Skeletal muscle cell (primary cell): ENCODE results near the gene POLA2.

Source experiments
- DNase-seq: peaks from one replicate; pipeline ENCODE4 v3.0.0-alpha.2; 2010; ENCODE audit warnings: low read depth
- H3K4me3 ChIP-seq: 2 replicates; pipeline ENCODE4 v1.5.1; 2011; ENCODE audit warnings: low read depth, mild to moderate bottlenecking, control low read depth, low read length, moderate library complexity

The POLA2 gene, protein sequence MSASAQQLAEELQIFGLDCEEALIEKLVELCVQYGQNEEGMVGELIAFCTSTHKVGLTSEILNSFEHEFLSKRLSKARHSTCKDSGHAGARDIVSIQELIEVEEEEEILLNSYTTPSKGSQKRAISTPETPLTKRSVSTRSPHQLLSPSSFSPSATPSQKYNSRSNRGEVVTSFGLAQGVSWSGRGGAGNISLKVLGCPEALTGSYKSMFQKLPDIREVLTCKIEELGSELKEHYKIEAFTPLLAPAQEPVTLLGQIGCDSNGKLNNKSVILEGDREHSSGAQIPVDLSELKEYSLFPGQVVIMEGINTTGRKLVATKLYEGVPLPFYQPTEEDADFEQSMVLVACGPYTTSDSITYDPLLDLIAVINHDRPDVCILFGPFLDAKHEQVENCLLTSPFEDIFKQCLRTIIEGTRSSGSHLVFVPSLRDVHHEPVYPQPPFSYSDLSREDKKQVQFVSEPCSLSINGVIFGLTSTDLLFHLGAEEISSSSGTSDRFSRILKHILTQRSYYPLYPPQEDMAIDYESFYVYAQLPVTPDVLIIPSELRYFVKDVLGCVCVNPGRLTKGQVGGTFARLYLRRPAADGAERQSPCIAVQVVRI

DNA sequence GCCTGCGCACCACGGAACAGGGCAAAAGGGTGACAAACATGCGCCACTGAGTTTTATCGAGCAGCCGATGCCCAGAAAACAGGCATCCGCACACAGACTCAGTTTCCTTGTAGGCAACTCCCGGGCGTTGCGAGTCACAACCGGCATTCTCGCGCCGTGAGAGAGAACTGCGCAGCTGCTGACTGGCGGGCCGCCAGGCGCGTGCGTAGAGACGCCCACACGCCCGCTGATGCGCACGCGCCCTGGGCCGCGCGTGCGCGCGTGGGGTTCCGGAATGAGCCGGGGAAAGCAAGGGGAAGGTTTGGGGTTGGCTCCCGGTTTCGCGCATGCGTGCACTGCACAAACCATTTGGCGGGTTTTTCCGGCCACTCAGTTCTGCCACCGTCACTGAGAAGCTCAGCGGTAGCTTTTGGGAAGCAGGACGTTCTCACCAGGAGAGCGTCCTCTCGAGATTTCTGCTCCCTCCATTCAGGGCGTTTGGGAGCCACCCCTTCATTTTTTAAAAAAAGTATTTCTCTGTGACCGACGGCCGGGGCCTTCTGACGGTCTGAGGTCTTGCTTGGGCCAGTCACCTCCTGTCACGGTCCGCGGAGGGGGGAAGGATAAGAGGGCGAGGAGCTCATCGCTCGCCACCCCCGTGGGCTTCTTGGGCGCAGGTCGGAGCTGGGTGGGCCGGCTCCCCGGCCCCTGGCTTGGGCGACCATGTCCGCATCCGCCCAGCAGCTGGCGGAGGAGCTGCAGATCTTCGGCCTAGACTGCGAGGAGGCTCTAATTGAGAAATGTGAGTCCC lies at the start of gene POLA2:
Gene POLA2 (plus strand): TSS at position 372 of the 790 bp plus-strand sequence. CDS start 331 bp downstream, at position 703.
- peak within 1 kb of the TSS; percentile 91 for H3K4me3 ChIP-seq
- DNase-seq = peak; percentile 80

DNA sequence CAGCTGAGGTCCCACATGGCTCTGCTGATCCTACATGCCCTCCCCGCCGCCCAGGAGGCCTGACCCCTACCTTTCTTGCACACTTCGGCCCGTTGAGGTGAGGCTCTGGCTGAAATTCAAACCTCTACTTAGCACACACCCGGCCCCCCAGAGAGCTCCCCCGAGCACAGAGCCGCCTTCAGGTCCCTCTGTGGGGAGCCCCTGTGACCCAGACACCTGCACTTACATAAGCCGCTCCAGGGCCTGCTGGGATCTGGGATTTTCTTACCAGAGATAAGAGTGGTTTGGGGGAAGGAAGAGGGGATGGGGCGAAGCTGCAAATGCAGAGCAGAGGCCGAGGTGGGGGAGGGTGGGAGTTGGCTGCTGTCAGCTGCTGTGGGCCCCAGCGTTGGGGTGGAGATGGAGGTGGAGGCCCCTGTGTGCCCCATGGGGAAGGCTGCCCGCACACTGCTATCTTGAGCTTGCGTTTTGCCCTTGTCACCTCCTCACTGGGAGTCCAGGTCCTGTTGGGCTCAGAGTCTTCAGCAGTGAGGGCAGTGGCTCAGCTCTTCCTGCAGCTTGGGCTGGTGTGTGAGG lies 49.4 kb upstream of the POLA2 start:
- no peak for DNase-seq
- H3K4me3 ChIP-seq = no peak overlapping the region

DNA sequence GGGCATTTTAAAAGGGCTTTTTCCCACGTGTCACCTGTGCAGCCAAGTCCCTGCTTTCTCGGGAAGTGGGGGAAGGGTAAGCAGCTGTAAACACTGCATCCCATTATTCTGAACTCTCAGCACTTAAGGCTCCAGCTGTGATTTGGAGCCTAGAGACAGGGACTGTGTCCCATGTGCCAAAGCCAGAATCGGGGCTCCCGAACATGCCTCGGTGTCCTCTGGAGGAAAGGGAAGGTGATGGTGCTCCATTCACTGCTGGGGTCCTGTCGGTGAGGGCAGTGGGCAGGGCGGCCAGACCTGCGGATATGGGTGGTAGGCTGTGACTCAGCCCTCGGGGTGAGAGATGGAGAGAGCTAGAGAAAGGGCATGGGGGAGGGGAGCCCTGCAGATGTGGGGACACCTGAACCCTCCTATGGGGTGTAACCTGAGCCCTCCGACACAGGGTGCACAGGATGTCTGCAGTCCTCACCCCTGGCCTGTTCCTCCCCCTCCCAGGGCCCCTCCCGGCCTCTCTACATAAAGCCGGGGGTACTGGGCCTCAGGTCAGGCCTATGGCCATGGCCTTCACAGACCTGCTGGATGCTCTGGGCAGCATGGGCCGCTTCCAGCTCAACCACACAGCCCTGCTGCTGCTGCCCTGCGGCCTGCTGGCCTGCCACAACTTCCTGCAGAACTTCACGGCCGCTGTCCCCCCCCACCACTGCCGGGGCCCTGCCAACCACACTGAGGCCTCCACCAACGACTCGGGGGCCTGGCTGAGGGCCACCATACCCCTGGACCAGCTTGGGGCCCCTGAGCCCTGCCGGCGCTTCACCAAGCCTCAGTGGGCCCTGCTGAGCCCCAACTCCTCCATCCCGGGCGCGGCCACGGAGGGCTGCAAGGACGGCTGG lies 48.2 kb upstream of the POLA2 start:
- H3K4me3 ChIP-seq = no peak overlapping the region
- DNase-seq = no peak

DNA sequence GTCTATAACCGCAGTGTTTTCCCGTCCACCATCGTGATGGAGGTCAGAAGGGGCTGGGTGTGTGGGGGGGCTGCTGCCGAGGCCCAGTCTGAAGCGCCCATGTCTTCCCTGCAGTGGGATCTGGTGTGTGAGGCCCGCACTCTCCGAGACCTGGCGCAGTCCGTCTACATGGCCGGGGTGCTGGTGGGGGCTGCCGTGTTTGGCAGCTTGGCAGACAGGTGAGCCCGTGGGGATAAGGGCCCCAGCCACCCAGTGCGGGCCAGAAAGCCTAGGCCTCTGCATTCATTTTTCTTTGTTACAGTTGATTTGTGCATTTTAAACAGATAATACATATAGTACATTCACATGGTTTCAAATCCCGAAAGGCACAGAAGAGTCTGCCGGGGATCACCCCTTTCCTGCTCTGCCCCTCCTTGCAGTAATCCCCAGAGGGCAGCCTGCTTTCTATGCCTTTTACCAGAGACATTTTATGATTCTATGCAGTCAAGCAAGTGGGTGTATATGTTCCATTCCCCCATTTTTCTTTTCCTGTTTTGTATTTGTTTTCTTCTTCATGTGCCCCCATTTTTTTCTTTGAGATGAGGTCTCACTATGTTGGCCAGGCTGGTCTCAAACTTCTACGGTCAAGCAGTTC lies 47.4 kb upstream of the POLA2 start:
- no peak overlapping the region for H3K4me3 ChIP-seq
- DNase-seq = no peak

DNA sequence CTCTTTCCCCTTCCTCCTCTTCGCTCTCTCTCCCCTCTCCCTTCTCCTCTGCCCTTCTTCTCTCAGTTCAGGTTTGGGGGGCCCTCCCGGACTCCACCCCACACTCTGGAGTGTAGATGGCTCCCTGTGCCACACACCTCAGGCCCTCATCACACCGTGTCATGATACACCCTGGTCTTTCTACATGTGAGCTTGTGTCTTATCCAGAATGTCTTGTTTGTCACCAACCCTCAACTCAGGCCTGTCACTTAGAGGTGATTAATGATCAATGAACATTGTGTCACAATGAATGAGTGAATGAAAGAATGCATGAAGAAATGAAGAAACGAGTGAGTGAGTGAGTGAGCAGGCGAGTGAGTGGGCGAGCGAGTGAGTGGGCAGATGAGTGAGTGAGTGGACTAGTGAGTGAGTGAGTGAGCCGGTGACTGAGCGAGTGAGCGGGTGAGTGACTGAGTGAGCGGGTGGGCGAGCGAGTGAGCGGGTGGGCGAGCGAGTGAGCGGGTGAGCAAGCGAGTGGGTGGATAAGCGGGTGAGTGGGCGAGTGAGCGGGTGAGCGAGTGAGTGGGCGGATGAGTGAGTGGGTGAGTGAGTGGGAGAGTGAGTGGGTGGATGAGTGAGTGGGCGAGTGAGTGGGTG lies 46.2 kb upstream of the POLA2 start:
- no peak for DNase-seq
- no peak overlapping the region for H3K4me3 ChIP-seq

DNA sequence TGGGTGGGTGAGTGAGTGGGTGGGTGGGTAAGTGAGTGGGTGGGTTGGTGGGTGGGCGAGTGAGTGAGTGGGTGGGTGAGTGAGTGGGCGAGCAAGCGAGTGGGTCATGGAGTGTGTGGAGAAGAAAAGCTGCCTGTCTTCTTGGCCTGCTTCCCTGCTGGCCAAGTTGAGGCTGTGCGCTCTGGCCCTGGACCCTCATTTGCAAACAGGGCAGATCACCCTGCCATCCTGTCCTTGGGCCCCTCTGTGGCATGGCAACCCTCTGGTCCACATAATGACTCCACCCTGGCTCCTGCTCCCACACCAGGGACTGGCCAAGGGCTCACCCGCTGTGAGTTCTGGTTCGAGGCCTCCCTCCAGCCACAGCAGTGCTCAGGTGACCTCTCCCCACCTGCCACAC lies 44.9 kb upstream of the POLA2 start:
- DNase-seq = no peak
- no peak overlapping the region for H3K4me3 ChIP-seq

DNA sequence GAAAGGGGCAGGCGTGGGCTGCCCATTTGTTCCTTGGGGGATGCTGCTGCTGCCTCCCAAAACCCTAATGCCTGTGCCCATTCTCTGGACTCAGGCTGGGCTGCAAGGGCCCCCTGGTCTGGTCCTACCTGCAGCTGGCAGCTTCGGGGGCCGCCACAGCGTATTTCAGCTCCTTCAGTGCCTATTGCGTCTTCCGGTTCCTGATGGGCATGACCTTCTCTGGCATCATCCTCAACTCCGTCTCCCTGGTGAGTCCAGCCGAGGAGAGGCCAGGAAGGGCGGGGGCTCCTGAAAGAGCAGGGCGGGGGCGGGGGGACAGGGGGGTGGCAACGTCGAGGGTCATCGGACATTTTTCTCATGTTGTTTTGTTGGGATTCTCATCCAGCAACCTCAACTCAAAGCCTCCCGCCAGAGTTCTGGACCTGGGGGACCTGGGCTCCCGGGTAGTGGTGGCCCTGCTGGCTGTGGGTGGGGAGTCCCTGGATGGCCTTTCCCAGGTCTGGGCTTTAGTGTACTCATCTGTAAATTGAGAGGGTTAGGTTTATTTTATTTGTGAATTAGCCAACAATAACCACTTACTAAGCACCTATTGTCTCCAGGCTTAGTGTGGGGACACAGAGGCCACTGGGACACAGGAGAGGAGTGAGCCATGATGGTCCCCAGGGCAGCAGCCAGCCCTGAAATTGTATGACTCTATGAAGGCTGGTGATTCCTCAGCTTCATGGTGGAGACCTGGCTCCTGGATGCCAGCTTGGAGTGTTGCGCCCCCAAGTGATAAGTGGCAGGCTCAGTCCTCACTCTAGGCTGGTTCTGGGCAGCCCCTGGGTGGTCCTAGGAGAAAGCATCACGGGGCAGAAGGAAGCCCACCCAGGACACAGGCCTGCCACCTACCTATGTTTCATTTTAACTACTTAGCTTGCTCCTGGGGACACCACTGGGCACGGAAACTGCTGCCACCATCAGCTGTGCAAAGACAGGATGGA lies 44.0 kb upstream of the POLA2 start:
- H3K4me3 ChIP-seq = no peak overlapping the region
- DNase-seq = no peak

DNA sequence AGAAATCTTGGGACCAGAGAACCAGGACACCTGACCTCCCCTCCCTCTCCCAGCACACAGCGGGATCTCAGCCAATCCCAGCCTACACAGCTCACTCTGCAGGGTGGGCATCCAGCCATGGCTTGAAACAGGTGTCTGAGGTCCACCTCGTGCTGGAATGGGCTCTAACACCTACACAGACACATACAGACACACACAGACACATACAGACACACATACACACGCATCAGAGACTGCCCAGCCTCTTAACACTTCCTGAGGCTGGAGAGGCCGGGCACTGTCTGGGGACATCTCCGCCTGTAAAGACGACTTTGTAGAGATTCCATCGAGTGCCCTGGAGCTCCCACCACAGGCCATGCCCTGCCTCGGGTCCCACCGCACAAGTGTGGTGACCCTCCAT lies 43.3 kb upstream of the POLA2 start:
- DNase-seq = no peak
- H3K4me3 ChIP-seq = no peak overlapping the region

DNA sequence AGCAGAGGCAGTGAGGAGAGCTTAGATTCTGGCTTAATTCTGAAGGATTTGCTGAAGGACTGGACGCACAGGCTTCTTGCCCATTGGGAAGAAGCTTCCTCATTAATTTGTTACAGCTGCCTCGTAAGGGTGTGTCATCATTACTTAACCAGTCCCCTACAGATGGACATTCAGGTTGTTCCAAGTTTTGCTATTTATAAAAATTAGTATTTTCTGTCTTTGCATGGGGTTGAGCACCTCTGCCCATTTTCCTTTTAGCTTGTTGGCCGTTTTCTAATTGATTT lies 41.9 kb upstream of the POLA2 start:
- DNase-seq = no peak
- no peak overlapping the region for H3K4me3 ChIP-seq

DNA sequence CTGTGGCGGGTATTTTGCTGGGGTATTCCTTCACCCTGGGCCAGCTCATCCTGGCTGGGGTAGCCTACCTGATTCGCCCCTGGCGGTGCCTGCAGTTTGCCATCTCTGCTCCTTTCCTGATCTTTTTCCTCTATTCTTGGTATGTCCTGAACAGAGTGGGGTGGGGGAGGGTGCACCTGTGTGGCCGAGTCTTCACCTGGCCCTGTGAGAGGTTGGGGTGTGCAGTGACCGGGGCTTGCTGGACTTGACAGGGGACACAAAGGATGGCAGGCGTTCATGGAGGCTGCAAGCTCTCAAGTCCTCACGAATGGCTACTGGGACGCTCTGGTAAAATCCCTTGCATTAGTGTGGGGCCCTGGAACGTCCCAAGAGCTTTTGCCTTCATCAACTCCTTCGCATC lies 40.7 kb upstream of the POLA2 start:
- no peak for DNase-seq
- no peak overlapping the region for H3K4me3 ChIP-seq

DNA sequence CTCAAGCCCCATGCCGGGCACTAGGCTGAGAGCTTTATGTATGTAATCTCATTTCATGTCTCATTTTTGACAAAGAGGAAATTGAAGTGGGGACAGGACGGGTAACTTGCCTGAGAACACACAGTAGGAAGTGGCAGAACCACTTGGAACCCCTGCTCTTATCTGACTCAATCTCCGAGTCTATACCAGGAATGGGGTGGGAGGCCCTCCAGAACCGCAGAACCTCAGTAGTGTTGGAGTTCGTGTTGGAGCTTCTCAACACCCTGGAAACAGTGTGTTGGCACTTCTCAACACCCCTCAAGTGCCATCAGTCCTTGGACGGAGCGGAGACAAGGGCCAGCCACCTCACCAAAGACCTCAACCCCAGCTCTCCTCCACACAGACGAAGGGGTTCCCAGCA lies 38.8 kb upstream of the POLA2 start:
- H3K4me3 ChIP-seq = no peak overlapping the region
- DNase-seq = no peak

DNA sequence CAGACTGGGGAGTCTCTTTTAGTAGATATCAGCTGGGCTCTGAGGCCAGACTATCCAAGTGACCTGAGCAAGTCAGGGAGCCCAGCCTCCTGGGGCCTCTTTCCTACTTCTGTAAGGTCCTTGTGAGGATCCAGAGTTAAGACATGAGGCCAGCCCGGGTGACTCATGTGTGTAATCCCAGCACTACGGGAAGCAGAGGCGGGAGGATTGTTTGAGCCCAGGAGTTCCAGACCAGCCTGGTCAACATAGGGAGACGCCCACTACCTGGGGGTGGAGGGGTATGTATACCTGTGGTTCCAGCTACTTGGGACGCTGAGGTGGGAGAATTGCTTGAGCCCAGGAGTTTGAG lies 36.9 kb upstream of the POLA2 start:
- H3K4me3 ChIP-seq = no peak overlapping the region
- peak; percentile 34 for DNase-seq

DNA sequence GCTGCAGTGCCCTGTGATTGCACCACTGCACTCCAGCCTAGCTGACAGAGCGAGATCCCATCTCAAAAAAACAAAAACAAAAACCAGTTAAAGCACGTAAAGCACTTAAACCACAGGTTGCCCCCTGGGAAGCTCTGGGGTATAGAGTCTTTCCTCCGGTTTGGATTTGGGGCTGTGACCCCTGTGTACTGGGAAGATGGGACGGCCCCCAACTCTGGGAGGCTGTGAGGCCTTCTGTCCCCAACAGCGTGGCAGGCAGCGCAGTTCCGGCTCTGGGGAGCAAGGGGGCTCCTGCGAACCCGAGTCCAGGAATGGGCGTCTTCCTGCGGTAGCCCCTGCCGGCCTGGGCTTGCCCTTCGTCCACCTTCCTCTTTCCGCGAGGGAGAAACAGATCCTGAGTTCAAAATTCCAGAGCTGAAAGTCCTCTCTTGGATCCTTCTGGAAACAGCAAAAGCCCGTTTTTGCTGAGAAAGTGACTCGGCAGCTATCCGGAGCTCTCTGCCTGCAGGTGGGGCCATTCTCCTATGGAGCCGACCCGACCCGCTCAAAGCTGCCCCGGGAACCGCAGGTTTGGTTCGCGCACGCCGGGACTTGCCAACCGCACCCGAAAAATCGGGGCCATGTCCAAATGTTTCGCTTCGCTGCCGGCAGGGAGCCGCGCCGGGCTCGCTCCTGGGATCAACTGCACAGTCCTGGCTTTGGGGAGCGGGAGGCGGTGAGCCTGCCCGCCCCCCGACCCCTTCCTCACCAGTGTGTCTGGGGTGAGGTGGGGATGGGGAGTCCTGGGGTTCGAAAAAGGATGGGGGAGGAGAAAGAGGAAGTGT lies 36.3 kb upstream of the POLA2 start:
- peak overlapping the region; percentile 45 for H3K4me3 ChIP-seq
- peak; percentile 12 for DNase-seq

DNA sequence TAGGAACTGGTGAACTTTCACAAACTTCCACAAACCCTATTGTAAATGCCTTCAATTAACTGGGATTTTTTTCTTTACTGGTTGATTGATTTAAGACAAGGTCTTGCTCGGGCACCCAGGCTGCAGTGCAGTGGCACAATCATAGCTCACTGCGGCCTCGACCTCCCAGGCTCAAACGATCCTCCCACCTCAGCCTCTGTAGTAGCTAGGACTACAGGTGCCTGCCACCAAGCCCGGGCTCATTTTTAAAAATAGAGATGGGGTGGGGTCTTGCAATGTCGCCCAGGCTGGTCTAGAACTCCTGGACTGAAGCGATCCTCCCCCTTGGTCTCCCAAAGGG lies 35.7 kb upstream of the POLA2 start:
- H3K4me3 ChIP-seq = peak overlapping the region; percentile 45
- no peak for DNase-seq

DNA sequence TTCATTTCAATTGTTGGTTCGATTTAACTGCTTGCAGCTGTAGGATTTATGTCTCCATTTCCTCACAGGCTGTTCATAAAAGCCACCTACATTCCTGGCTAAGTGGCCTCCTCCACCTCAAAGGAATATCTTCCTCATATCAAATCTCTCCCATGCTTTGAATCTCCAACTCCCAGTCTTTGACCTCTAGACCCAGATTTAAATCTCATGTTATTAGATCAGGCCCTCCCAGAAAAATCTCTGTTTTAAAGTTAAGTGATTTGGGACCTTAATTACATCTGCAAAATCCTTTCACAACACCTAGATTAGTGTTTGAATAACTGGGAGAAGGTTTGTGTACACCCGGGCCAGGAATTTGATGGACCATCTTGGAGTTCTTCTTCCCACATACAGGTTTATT lies 33.9 kb upstream of the POLA2 start:
- no peak for DNase-seq

DNA sequence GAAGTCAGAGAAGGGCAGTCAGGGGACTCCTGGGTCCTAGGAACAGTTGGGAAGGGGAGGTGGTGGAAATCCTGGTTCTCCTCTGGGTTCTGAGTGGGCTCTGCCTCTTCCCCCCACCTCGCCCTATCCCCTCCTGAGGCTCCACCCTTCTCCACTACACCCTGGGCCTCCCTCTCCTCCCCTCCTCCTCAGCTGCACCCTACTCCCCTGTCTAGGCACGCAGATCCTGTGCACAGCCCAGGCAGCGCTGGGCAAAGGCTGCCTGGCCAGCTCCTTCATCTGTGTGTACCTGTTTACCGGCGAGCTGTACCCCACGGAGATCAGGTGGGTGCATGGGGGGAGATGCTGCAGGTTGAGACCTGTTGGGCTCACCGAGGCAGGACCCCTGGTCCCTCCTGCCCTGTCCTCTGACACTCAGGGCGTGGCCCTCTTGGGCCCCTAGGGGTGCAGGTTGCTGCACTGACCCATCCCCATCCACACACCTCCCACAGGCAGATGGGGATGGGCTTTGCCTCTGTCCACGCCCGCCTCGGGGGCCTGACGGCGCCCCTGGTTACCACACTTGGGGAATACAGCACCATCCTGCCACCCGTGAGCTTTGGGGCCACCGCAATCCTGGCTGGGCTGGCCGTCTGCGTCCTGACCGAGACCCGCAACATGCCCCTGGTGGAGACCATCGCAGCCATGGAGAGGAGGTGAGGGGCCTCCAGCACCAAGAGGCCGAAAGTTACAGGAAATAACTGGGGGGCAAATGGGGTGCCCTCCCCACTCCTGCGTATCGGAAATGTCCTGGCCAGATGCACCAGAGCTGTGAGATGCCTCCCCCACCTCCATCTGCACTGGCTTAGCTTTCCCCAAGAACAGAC lies 25.3 kb upstream of the POLA2 start:
- DNase-seq = no peak
- H3K4me3 ChIP-seq = no peak overlapping the region

More for the DNA sequence above, 33.9 kb upstream of the POLA2 start:
- no peak overlapping the region for H3K4me3 ChIP-seq
